OCI-M1 (cell line): ENCODE data around the gene ZNF454.

Source experiments
- DNase-seq: peaks from one replicate; lab custom pipeline; 2025; lab: John Stamatoyannopoulos, UW

ZNF454 gene

DNA sequence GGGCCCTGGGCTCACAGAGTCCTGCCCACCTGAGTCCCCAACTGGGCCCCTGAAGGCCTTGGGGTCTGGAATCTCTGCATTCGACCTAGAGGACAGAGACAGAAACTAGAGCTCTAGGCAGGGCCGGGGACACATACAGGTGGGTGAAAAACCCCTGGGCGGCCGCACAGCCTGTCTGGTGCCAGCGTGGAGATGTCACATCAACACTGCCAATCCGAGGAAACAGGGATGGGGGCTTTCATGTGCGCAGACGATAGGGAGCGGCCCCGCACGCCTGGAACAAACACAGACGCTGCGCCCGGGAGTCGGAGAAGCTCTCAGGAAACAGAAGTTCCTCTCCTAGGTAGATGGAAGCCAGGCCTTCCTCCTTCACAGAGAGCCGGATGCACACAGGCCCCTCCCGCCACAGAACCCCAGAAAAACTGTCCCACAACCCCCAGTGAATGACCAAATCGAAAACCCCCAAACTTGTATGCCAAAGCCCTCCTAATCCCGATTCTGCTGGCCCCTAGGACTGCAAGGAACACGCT, 52.3 kb downstream of the ZNF454 start:
- no peak for DNase-seq

DNA sequence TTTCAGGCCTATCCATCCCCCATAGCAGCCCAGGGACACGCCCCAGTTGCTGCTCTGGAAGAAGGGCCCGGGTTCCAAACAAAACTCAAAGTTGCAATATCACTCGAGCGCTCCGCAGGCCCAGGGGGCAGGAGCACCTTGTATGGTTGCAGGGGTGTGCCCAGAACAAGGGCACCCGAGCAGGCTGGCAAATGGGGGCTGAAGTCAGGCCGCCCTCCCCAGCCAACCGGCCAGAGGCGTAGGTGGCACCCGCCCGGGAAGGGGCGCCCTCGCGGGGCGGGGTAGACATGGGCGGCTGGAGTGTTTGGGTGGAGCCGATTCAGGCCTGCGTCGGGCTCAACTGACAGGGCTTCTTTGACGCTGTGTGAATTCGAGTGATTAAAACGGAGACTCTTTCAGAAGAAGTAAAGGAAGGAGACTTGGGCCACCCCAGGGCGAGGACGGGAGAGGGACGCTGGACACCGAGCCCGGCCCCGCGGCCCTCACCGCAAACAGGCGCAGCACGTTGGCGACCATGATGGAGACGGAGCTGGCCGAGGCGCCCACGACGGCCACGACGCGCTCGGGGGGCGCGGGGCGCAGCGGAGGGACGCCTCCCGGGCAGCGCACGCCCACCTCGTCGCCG, 53.1 kb downstream of the ZNF454 start:
- DNase-seq: no peak

DNA sequence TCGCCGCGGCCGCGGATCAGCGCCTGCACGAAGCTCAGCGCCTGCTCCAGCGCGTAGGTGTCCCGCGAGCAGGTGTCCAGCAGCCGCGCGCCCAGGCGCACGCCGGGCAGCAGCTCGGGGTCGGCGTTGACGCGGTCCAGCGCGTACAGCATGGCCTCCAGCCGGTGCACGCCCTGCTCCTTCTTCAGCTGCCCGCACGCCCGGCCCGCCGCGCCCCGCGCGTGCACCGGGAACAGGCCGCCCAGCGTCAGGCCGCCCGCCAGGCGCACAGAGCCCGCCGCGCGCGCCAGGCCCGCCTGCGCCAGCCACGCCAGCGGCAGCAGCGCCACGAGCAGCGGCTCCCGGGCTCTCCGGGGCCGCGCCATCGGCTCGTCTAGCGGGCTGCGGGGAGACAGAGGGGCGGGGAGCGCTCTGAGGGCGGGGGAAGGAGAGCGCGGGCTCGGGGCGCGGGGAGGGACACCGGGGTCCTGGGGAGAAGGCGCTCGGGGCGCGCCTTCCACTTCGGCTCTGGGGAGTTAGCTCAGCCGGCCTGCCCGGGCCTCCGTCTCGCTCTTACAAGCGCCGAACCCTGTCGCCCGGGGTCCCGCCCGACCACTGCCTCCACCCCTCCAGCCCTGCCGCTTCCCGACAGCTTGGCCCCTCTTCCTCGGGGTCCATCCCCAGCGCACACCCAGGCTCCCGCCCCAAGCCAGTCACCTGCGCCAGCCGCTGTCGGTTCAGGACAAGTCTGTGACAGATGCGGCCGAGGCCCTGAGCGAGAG, 53.8 kb downstream of the ZNF454 start, which contains the start of gene GRM6:
Gene GRM6, minus strand, starts transcription at position 741 of the 761 bp plus-strand sequence. Its CDS starts 376 bp downstream, at position 365.
- no peak for DNase-seq

DNA sequence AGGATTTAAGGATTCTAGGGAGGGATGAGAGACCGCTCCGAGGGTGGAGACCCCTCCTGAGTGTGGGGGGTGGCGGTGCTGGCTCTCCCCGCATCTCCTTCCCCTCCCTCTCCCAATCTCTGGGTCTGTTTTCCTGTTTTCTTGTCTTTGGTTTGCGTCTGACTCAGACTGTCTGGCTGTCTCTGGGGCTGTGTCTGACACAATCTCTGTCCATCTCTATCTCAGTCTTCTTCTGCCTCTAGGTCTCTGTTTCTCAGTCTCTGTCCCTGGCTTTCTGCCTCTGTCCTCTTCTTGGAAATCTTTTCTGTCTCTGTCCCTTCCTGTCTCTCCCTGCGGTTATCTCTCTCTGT, 54.3 kb downstream of the ZNF454 start:
- DNase-seq: no peak

DNA sequence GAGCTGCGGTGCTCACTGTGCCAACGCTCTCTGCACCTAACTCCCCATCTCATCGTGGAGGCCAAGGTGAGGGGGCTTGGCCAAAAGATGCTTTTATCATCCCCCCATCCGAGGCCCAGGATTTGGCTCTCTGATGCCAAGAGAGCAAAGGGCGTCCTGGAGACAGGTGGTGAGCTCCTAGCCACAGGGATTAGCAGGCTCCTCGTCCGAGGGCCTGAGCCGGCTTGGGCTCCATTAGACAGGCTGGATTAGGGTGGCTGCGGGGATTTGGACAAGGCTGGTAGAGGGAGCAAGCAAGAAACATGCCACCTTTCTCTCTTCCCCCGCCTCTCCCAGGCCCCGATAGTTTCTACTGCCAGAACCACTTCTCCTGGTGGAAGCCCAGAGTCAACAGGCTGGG, 55.2 kb downstream of the ZNF454 start:
- no peak for DNase-seq

DNA sequence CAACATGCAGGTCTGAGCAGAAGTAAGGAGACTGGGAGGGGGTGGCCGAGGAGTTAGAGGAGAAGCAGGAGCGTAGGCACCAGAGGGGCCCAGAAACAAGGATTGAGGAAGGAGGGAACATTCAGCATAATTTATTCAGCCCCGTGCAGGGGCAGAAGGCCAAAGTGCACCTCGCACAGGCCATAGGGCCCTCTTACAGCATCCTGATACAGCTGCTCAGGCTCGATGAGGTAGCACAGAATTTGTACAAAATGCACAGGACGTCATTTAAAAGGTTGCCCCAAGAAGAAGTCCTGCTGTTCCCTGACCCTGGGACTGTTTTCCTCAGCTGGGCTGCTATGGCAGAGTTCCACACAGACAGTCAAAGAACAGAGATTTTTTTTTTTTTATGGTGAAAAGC, 56.2 kb downstream of the ZNF454 start:
- DNase-seq: no peak

DNA sequence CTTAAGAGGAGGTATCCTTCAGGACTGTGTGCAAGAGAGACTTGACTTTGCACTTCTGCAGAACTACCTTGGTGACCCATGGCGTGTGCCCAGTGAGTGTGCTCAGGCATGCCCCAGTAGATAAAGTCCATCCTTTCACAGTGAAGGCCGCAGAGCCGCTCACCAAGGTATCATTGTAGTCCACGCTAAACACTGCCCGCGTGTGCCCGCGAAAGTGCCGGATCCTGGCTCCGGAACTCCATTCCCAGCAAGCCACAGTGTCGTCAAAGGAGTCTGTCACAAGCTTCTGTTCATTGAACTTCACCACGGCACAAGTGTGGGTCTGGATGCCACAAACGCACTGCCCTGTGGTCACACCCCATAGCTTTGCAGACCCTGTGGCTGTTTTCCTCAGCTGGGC, 57.4 kb downstream of the ZNF454 start:
- DNase-seq: no peak

GRCh38 chr5:179006564-179006963, 65.6 kb downstream of the ZNF454 start:
- no peak for DNase-seq

GRCh38 chr5:179008667-179009066, 67.7 kb downstream of the ZNF454 start:
- DNase-seq: peak; percentile 4
